Parietal lobe (tissue), 2 donors: ENCODE measurements around the gene NT5DC2. TPM values are rescaled to one million over a fixed set of nuclear protein-coding genes. Genes with fewer than 3 reads are reported as not detected.

Experiments
- small RNA-seq: library from RNA; depleted of rRNA; stranded (forward); fragments of <200 nt; gene quantifications from one replicate; pipeline ENCODE3, GENCODE V24; 2014; ENCODE audit warnings: low replicate concordance
- total RNA-seq: library from RNA; depleted of rRNA; stranded (reverse); fragments of >200 nt; gene quantifications from one replicate; pipeline ENCODE4 v1.2.3, GENCODE V29; 2014

NT5DC2 gene
- total RNA-seq = 71.7 TPM

GRCh38 chr3:52533623-52534280 lies at the start of gene NT5DC2:
TSS of gene NT5DC2 (minus strand) at chr3:52533857. CDS start at chr3:52533737, 120 bp downstream.

DNA sequence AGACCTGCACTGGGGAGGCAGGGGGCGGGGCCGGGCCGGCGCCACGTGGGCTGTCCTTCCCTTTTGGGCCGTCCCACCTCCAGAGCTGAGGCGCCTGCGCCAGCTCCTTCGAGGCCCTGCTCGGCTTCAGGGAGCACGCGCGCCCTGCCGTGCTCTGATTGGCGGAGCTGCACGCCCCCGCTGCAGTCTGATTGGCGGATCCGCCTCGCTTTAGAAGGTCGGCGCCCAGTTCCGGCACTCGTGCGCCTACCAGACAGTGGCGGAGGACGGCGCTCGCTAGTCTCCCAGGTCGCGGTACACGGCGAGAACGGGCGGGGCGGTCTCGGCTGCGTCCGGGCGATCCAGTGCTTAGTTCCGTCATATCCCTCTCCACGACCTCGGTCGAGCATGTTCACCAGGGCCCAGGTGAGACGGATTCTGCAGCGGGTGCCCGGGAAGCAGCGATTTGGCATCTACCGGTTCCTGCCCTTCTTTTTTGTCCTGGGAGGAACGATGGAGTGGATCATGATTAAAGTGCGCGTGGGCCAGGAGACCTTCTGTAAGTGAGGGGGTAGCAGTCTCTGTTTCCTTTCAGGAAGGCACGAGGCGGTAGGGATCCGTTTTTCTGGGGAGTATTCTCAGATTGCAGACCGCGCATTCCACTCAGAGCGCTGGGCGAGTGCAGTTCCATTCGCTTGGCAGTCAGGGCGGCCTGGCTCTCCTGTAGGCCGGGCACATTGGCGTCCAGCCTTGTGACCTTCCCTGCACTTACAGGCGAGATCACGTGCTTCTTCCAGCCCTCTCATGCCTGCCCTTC lies 2.9 kb upstream of the NT5DC2 start, which contains the start of gene UQCC5:
Gene UQCC5, plus strand, starts transcription at position 237 of the 796 bp plus-strand sequence. Its CDS starts 151 bp downstream, at position 388.

DNA sequence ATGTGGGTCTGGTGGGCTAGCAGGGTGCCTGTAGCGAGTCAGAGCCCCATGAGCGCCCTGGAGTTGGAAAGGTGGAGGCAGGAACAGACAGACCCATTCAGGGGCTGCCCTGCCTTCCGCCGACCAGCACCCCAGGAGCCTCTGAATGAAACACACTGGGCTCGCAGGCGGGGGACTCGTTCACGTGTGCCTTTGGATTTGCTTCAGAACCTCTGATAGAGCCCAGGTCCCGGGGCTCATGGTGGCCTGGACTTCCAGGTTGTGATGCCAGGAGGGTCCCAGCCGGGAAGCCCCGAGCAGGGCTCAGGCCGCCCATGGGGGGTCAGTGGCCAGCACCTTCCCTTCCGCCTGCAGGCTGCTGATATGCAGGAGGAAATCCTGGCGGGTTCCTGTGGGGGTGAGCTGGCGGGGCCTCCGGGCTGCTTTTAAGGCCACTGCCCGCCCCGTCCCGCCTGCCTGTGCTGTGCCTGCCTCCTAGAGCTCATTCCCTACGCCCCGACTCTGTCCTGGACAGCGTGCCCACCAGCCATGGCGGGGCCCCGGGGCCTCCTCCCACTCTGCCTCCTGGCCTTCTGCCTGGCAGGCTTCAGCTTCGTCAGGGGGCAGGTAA lies 38.7 kb downstream of the NT5DC2 start, which contains the start of gene STAB1:
Gene STAB1, plus strand, starts transcription at position 453 of the 610 bp plus-strand sequence. Its CDS starts 76 bp downstream, at position 529.

Small RNAs within 50 kb of the gene (small RNA-seq; reads per million reads assigned to genes)
- gene RNU6-856P (not detected), gene RNU6ATAC16P (not detected)

Other genes starting within 250 kb of the NT5DC2 start
- gene GLYCTK, start 246.0 kb downstream of the NT5DC2 start, total RNA-seq = 5.6 TPM
- 6.3 TPM for gene DNAH1, start 217.5 kb downstream of the NT5DC2 start, total RNA-seq
- gene BAP1, start 123.8 kb downstream of the NT5DC2 start, total RNA-seq = 123 TPM
- 5.0 TPM for gene PHF7, start 123.2 kb downstream of the NT5DC2 start, total RNA-seq
- 2.8 TPM for gene SEMA3G, start 88.8 kb downstream of the NT5DC2 start, total RNA-seq
- not detected for gene TNNC1, start 79.8 kb downstream of the NT5DC2 start, total RNA-seq
- gene NISCH, start 78.3 kb downstream of the NT5DC2 start, total RNA-seq = 139 TPM
- gene STAB1, start 38.5 kb downstream of the NT5DC2 start, total RNA-seq = 11.9 TPM
- 5.0 TPM for gene UQCC5, start 2.7 kb upstream of the NT5DC2 start, total RNA-seq
- gene PBRM1, start 152.1 kb upstream of the NT5DC2 start, total RNA-seq = 279 TPM
- gene GNL3, start 152.2 kb upstream of the NT5DC2 start, total RNA-seq = 76.1 TPM
- 68.5 TPM for gene GLT8D1, start 171.9 kb upstream of the NT5DC2 start, total RNA-seq
- 31.6 TPM for gene SPCS1, start 172.2 kb upstream of the NT5DC2 start, total RNA-seq
- 62.6 TPM for gene NEK4, start 237.1 kb upstream of the NT5DC2 start, total RNA-seq
- gene ITIH1, start 243.7 kb upstream of the NT5DC2 start, total RNA-seq = not detected